T-helper 22 cell (primary cell): ENCODE data around the gene LRRC1.

ENCODE experiments used
- DNase-seq: peaks from one replicate; pipeline ENCODE4 v3.0.0-alpha.2; 2020; ENCODE audit warnings: low read depth

The LRRC1 gene

DNA sequence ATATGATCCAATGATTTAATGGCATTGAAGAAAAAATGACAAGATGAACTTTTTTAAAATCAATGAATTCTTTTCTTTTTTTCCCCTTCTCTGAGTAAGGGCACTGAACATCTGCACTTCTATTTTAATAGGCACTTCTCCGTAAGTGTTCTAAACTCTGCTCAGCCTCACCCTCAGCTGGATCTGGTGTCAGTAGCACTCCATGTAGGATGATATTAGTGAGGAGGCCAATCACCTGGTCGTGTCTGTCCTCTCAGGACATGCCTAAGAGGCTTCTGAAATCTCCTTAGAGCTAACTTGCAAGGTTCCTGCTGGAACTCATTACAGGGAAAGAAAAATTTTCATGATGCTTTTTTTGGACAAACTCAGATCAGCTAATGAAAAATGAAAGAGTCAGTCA is 167.8 kb downstream of the LRRC1 start:
- no peak for DNase-seq

DNA sequence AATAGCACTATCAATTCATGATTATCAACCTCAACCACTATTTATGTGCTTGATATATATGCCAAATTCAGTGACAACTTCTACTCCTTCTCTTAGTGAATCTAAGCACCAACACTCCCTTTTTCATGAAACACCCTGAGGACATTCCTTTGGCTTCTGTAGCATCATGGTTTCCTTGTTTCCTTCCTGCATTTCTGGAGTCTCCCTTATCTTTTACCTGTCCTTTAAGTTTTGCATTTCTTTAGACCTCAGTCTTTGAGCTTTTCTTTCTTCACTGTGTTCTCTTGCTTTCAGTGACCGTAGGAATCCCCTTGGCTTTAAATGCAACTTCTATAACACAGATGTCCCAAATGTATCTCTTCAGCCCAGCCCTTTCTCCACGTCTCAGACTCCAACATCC is 172.6 kb downstream of the LRRC1 start:
- no peak for DNase-seq
